SJCRH30 (cell line): ENCODE data around the gene HPSE2. TPM values are rescaled to one million over a fixed set of nuclear protein-coding genes. Genes with fewer than 3 reads are reported as not detected.
A peak's percentile ranks its signal among the peaks of the same experiment; 100 is the strongest.
"Not testable (repeated sequence)": the region's sequence is repeated elsewhere in the genome, so short reads cannot be mapped to it uniquely, and the experiment has no call there.

Experiments
- DNase-seq, 2 experiments: peaks; one replicate each; pipeline ENCODE4 v3.0.0-alpha.2; 2015 to 2020
- H3K27ac ChIP-seq: fragments of 250-450 bp; sonication (Bioruptor Pico); 2 replicates; pipeline ENCODE4 v1.5.1; 2020; ENCODE audit warnings: mild to moderate bottlenecking, moderate library complexity
- H3K27me3 ChIP-seq: fragments of 250-450 bp; sonication (Bioruptor Pico); 2 replicates; pipeline ENCODE4 v1.5.1; 2020; ENCODE audit warnings: mild to moderate bottlenecking, moderate library complexity
- H3K36me3 ChIP-seq: fragments of 250-450 bp; sonication (Bioruptor Pico); 2 replicates; pipeline ENCODE4 v1.5.1; 2020; ENCODE audit warnings: mild to moderate bottlenecking, moderate library complexity
- H3K4me1 ChIP-seq: fragments of 250-450 bp; sonication (Bioruptor Pico); 2 replicates; pipeline ENCODE4 v1.5.1; 2020; ENCODE audit warnings: mild to moderate bottlenecking, moderate library complexity
- H3K4me3 ChIP-seq: fragments of 250-450 bp; sonication (Bioruptor Pico); 2 replicates; pipeline ENCODE4 v1.5.1; 2020; ENCODE audit warnings: mild to moderate bottlenecking, moderate library complexity
- H3K9me3 ChIP-seq: fragments of 250-450 bp; sonication (Bioruptor Pico); replicated peaks from 2 replicates; pipeline ENCODE4 v1.5.1; 2020; ENCODE audit warnings: mild to moderate bottlenecking, moderate library complexity
- total RNA-seq: library from RNA; depleted of rRNA; stranded (reverse); fragments of >200 nt; shearing (Covaris generic); gene quantifications from 2 replicates; pipeline ENCODE4 v1.2.3, GENCODE V29; 2014

HPSE2 gene
- total RNA-seq, 1 experiment from 2014 or later: not detected

DNA sequence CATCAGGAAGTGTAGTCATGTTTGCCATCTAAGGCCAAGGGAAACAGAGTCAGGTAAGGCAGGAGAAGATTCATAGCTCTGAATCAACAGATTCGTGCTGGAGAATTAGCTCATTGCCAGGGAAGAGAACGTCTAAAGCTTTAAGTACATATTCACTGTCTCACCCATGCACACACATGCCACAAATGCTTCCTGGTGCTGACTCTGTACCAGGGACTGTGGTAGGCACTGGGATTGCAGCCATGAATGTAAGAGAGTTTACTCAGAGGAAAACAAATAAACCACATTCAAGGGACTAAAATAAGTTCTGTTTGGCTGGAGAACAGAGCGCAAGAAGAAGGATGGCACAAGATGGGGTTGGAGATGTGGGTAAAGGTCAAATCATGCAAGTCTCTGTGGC lies 699.1 kb downstream of the HPSE2 start:
- no peak for DNase-seq
- no peaks in the 10 kb centered on the region for H3K36me3 ChIP-seq

DNA sequence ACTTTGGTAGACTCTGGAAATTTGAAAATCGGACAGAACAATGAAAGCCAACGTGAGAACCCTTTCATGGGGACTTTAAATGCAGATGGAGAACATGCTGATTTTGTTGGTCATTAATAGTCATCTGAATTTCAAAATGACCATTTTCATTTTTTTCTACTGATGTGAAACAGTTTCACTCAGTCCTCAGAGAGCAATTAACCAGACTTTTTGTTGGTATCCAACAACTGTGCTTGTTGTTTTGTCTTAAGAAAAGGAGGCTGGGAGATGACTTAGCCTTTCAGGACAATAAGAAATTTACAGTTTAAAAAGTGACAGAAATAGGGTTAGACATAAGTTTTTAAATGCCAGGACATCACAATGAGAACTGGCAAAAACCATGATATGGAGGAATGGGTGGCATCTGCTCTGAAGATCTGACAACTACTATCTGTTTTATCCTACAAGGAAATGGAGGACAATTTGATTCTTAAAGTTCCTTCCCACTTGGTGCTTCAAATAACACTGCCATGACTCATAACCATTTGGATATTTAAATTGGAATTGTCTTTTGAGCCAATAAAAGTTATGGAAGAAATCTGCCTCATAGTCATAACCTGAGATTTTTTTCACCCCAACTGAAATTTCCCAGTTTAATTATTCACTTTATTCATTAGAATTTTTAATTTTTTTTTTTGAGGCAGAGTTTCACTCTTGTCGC lies 701.8 kb downstream of the HPSE2 start:
- no peaks in the 10 kb centered on the region for H3K36me3 ChIP-seq
- no peak overlapping the region for H3K27ac ChIP-seq
- H3K4me1 ChIP-seq: no peaks in the 10 kb centered on the region
- DNase-seq: no peak
- H3K9me3 ChIP-seq: no peaks in the 10 kb centered on the region
- no peaks in the 10 kb centered on the region for H3K27me3 ChIP-seq
- no peak overlapping the region for H3K4me3 ChIP-seq

More for the DNA sequence above, 699.1 kb downstream of the HPSE2 start:
- no peak overlapping the region for H3K4me3 ChIP-seq
- no peaks in the 10 kb centered on the region for H3K4me1 ChIP-seq
- H3K27me3 ChIP-seq: no peaks in the 10 kb centered on the region
- no peak overlapping the region for H3K27ac ChIP-seq
- no peaks in the 10 kb centered on the region for H3K9me3 ChIP-seq

DNA sequence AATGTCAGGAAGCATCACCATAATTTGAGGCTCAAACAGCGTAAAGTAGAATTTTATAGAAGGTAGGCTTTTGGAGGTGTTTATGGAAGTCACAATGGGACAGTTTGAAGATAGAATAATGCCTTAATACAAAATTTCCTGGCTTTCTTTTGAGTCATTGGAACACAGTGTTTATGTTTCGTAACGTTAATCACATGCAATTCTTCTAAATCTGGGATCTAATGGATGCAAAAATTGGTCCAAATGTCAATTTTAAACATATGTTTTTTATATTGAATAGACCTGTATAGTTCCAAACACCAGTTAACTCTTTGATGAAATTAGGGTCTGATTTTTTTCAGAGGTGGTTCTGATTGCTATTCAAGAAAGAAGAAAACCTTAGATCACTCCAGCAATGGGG lies 702.4 kb downstream of the HPSE2 start:
- Histone ChIP-seq H3K36me3 (no peaks in the 10 kb centered on the region), H3K27ac (no peak overlapping the region), H3K27me3 (no peaks in the 10 kb centered on the region), H3K4me3 (no peak overlapping the region), H3K4me1 (no peaks in the 10 kb centered on the region), H3K9me3 (no peaks in the 10 kb centered on the region)
- no peak for DNase-seq

DNA sequence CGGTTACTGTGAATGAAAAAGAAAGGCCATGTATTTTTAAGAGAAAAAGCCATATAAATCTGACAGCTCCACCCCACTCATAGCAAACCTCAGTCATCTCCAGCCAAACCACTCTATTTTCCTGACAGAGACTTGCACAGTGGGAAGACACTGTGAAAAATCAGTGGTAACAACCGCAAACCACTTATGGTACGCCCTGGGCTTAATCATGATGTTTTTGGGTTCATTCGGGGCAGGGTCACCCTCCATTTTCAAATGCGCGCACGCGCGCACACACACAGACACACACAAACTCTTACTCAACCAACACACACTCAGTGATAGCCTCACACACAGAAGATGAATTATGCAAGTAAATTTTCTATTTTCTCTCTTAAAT lies 706.9 kb downstream of the HPSE2 start:
- no peak overlapping the region for H3K4me3 ChIP-seq
- DNase-seq: no peak
- no peak overlapping the region for H3K27ac ChIP-seq
- H3K9me3 ChIP-seq: no peaks in the 10 kb centered on the region
- H3K36me3 ChIP-seq: no peaks in the 10 kb centered on the region
- H3K4me1 ChIP-seq: no peaks in the 10 kb centered on the region
- H3K27me3 ChIP-seq: no peaks in the 10 kb centered on the region; the same call in 1 of the 2 replicates

DNA sequence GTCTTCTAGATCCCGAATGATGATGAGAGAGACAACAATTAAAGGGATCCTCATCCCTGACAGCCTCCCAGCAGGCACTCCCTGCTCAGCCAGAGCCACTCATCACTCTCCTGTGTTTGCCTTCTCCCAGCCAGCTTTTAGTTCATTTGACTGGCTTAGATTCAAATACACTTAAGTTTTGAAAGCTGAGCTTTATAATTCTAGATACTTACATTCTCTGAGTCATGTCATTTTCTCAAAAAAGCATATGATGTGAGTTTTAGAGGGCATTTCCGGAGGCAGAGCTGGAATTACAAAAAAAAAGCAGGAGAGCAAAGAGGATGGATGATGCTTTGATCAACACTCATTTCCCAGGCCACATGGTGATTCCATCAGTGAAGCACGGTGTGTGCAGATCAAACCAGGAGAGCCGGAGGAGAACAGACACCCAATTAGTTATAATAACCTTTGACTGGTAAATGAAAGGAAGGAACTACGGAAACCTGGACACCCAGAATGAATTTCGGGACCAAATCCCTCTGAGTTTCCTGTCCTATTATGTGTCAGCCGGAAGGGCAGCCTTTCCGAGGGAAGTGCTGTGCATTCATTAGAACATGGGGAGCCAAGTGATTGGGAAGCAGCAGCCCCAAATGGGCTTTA lies 707.4 kb downstream of the HPSE2 start:
- H3K36me3 ChIP-seq: no peaks in the 10 kb centered on the region
- H3K9me3 ChIP-seq: no peaks in the 10 kb centered on the region
- DNase-seq: no peak
- no peaks in the 10 kb centered on the region; the same call in 1 of the 2 replicates for H3K27me3 ChIP-seq
- H3K27ac ChIP-seq: no peak overlapping the region
- H3K4me1 ChIP-seq: no peaks in the 10 kb centered on the region
- H3K4me3 ChIP-seq: no peak overlapping the region

DNA sequence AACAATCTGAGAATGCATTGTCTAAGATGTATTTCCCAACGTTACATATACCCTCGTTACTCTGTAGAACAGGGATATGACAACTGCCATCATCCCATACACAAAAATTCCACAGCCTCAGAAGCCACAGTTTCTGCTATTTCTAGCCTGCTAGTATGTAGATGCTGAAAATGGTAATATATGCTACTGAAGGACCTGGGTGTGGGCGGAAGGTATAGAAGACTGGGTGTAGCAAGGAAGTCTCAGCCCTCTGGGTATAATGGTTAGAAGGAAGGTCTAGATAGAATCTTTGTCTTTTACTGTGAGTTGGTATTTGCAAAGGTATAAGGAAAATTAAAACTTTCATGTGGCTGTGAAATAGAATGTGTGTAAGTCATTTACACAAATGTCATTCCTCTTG lies 709.7 kb downstream of the HPSE2 start:
- no peak for DNase-seq
- Histone ChIP-seq H3K27me3 (no peaks in the 10 kb centered on the region; the same call in 1 of the 2 replicates), H3K36me3 (no peaks in the 10 kb centered on the region), H3K4me3 (no peak overlapping the region), H3K9me3 (peaks cover 3% of the 10 kb centered on the region; the same call in 1 of the 2 replicates), H3K4me1 (no peaks in the 10 kb centered on the region), H3K27ac (no peak overlapping the region)

DNA sequence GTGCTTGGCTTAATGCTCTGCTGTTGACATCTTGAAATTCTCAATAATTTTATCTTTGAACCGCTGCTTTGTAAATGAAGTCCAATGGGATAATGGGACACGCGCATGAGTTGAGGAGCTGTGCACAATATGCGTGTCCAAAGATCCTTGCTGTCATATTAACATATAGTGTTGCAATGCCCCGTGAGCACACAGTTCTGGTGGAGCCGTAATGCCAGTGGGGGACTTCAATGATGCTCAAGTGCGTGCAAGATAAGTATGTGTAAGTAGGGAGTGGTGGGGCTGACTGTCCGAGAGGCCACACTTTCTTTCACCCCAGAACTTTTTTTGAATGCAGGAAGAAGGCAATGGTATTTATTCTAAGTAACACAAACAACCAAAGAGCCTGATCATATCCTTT lies 711.5 kb downstream of the HPSE2 start:
- H3K27me3 ChIP-seq: no peaks in the 10 kb centered on the region; the same call in 1 of the 2 replicates
- no peak overlapping the region for H3K4me3 ChIP-seq
- no peak overlapping the region for H3K27ac ChIP-seq
- peaks cover 14% of the 10 kb centered on the region for H3K4me1 ChIP-seq
- no peak for DNase-seq
- no peaks in the 10 kb centered on the region for H3K36me3 ChIP-seq
- peaks cover 3% of the 10 kb centered on the region; the same call in 1 of the 2 replicates for H3K9me3 ChIP-seq

DNA sequence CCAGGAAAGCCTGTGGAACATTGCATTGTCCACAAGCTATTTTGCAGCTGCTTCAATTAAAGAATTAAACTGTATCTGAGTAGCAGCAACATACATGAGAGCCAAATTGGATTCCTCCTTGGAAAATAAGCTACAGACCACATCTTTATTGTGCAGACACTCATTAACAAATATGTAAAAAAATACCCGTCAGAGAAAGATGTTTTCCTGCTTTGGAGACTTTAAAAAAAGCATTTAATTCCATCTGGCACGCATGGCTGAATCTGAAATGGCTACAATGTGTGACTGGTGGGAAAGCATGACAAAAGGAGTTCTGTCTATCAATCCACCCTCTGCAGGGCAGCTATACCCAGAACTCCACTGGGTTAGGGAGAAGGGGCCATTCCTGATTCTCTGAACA lies 715.8 kb downstream of the HPSE2 start:
- Histone ChIP-seq H3K4me1 (peaks cover 21% of the 10 kb centered on the region), H3K36me3 (no peaks in the 10 kb centered on the region), H3K4me3 (no peak overlapping the region), H3K27me3 (no peaks in the 10 kb centered on the region), H3K9me3 (peaks cover 3% of the 10 kb centered on the region; the same call in 1 of the 2 replicates), H3K27ac (peak overlapping the region; percentile 16; the same call in 1 of the 2 replicates)
- DNase-seq: no peak

DNA sequence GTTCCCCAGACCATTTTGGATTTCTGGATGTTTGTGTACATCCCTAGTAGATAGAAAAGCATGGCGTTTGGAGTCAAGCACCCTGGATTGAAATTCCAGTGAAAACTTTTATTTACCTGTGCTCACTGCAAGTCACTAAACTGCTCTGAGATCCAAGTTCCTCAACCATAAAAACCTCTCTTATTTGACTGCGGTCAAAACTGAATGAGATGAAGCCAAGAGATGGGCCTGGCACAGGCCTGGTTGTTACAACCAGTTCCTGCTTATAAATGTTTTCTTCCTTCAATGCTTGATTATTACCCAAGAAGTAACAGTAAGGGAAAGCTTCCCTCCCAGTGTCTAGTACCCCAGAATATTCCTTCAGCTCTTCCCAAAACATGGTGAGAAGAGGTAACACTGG lies 718.0 kb downstream of the HPSE2 start:
- Histone ChIP-seq H3K27ac (no peak overlapping the region), H3K27me3 (no peaks in the 10 kb centered on the region), H3K9me3 (peaks cover 3% of the 10 kb centered on the region; the same call in 1 of the 2 replicates), H3K4me1 (peaks cover 21% of the 10 kb centered on the region), H3K36me3 (no peaks in the 10 kb centered on the region), H3K4me3 (no peak overlapping the region)
- no peak for DNase-seq

DNA sequence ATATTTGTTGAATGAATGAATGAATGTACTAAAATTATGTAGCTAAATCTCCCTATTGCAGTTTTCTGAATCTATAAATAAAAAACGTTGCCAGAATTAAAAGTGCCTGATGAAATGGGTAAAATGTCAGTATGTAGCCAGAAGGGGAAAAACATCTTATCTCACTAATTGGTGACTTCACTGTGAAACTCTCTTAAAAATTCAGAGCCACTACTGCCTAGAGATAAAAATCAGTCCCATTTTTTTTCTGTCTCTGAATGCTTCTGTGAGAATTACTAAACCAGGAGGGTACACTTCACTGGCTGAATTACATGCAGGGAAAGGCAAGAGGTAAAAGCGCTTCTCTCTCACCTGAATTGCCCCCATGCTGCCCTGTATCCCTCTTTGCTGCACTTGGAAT lies 719.3 kb downstream of the HPSE2 start:
- no peaks in the 10 kb centered on the region for H3K27me3 ChIP-seq
- H3K4me1 ChIP-seq: peaks cover 21% of the 10 kb centered on the region
- no peak overlapping the region for H3K27ac ChIP-seq
- no peak overlapping the region for H3K4me3 ChIP-seq
- H3K9me3 ChIP-seq: peaks cover under 1% of the 10 kb centered on the region; the same call in 1 of the 2 replicates
- DNase-seq: no peak
- H3K36me3 ChIP-seq: no peaks in the 10 kb centered on the region

DNA sequence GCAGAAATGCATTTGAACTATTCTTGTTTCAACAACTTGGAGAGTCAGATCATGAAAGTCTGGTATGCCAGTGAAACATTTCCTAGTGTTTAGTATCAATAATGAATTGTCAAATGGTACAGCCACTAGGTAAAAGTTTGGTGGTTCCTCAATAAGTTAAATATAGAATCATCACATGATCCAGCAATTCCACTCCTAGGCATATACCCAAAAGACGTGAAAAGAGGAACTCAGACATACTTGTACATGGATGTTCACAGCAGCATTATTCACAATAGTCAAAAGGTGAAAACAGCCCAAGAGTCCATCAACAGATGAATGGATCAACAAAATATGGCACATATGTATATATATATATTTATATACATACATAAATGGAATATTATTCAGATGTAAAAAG lies 721.9 kb downstream of the HPSE2 start:
- peaks cover 3% of the 10 kb centered on the region; the same call in 1 of the 2 replicates for H3K4me1 ChIP-seq
- DNase-seq: no peak
- H3K4me3 ChIP-seq: no peak overlapping the region
- H3K27ac ChIP-seq: no peak overlapping the region
- H3K27me3 ChIP-seq: no peaks in the 10 kb centered on the region
- H3K9me3 ChIP-seq: no peaks in the 10 kb centered on the region
- H3K36me3 ChIP-seq: no peaks in the 10 kb centered on the region

DNA sequence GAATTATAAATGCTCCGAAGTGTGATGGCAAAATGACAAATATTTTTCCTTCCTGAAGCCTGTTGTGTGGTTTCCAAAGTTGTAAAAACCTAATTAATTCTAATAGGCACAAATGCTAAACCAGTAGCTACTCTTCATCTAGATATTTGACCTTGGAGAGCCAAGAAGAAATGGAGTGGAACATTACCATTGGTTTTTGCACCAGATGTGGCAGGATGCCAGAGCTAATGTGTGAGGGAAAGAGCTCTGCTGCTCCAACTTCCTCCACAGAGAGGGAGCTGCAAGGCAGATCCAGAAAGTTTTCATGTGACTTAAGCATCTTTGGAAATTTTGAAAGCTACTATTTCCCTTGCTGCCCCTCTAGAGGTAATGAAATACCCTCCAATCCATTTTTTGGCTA lies 723.8 kb downstream of the HPSE2 start:
- Histone ChIP-seq H3K27ac (no peak overlapping the region), H3K27me3 (0 out of 2 replicates have a peak, but pooled peaks cover 4% of the 10 kb centered on the region), H3K9me3 (no peaks in the 10 kb centered on the region), H3K4me3 (no peak overlapping the region), H3K4me1 (peaks cover 3% of the 10 kb centered on the region; the same call in 1 of the 2 replicates), H3K36me3 (no peaks in the 10 kb centered on the region)
- no peak for DNase-seq

DNA sequence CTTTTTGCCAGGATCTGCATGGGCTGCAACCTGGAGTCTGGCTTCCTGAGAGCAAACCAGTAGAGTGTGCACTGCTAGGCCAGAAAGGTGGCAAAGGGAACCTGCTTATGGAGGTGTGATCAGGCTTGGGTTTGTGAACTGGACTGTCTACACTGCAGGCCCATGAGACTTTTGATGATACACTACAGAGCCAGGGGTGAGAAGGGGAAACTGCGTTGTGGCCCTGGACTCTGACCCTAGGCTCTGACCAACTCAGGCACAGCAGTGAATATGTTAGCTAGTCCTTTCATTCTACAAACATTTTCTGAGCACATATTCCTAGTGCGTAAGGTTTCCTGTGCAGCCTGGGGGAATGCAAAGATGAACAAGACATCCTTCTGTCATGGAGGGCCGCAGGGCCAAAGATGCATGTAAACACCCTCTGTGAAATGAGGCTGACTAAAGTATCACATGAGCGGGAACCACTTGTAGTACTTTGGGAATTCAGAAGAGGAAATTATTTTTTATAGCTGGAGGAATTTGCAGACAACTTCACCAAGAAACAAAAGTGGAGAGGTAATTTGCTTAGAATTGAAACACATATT lies 725.1 kb downstream of the HPSE2 start:
- Histone ChIP-seq H3K27me3 (peaks cover 5% of the 10 kb centered on the region; the same call in 1 of the 2 replicates), H3K27ac (no peak overlapping the region), H3K4me1 (no peaks in the 10 kb centered on the region), H3K9me3 (no peaks in the 10 kb centered on the region), H3K36me3 (no peaks in the 10 kb centered on the region), H3K4me3 (no peak overlapping the region)
- no peak for DNase-seq

DNA sequence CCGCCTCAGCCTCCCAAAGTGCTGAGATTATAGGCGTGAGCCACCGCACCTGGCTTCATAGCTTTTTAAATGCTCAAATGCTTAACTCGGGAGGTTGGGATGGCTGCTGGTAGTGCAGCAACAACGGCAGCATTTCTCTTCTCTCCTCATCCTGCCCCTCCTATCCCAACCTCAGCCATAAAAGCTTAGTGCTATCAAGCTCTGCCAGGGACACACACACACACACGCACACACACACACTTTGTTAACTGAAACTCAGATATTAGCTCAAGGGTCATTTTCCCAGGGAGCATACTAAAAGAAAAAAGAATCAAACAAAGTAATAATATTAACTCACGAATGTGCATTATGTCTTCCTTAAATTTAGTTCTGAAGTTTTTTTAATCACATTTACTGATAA lies 725.9 kb downstream of the HPSE2 start:
- Histone ChIP-seq H3K9me3 (no peaks in the 10 kb centered on the region), H3K4me1 (no peaks in the 10 kb centered on the region), H3K4me3 (no peak overlapping the region), H3K27ac (no peak overlapping the region), H3K36me3 (no peaks in the 10 kb centered on the region), H3K27me3 (peaks cover 11% of the 10 kb centered on the region; the same call in 1 of the 2 replicates)
- no peak for DNase-seq

DNA sequence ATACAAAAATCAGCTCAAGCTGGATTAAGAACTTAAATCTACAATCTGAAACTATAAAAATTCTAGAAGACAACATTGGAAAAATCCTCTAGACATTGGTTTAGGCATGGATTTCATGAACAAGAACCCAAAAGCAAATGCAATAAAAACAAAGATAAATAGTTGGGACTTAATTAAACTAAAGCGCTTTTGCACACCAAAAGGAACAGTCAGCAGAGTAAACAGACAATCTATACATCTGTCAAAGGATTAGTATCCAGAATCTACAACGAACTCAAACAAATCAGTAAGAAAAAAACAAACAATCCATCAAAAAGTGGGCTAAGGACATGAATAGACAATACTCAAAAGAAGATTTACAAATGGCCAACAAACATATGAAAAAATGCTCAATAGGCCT lies 733.1 kb downstream of the HPSE2 start:
- H3K27me3 ChIP-seq, H3K4me1 ChIP-seq, DNase-seq, H3K36me3 ChIP-seq, H3K27ac ChIP-seq, H3K9me3 ChIP-seq, H3K4me3 ChIP-seq: not testable (repeated sequence)
